AG09319 (cell line): ENCODE data around the gene STAT3.

Experiments
- DNase-seq: peaks from one replicate; pipeline ENCODE4 v3.0.0-alpha.2; 2010; ENCODE audit warnings: low read depth; ENCODE audit errors: extremely low read depth
- CTCF ChIP-seq: IDR thresholded peaks from 2 replicates; pipeline ENCODE4 v1.5.1; 2011; ENCODE audit warnings: low read depth, mild to moderate bottlenecking, inconsistent platforms, low read length, moderate library complexity

The STAT3 gene

GRCh38 chr17:42274812-42275526 lies 113.3 kb downstream of the STAT3 start:
- no peak for DNase-seq
- TF ChIP-seq CTCF: no peak

- DNase-seq: no peak
- TF ChIP-seq CTCF: no peak
These were observed 114.0 kb downstream of the STAT3 start for GRCh38 chr17:42274253-42274542.

GRCh38 chr17:42273474-42274252 lies 114.6 kb downstream of the STAT3 start:
- TF ChIP-seq CTCF: no peak

GRCh38 chr17:42272162-42272907 lies 115.9 kb downstream of the STAT3 start:
- TF ChIP-seq CTCF: no peak
- DNase-seq: no peak

More at GRCh38 chr17:42273474-42274252, 114.6 kb downstream of the STAT3 start:
- DNase-seq: no peak

- TF ChIP-seq CTCF: no peak
- no peak for DNase-seq
These were observed 116.5 kb downstream of the STAT3 start for GRCh38 chr17:42271779-42272035.

GRCh38 chr17:42271006-42271778 lies 117.0 kb downstream of the STAT3 start:
- TF ChIP-seq CTCF: no peak
- no peak for DNase-seq
